HepG2 (cell line): ENCODE results near the gene ELAPOR1. TPM values are rescaled to one million over a fixed set of nuclear protein-coding genes. Genes with fewer than 3 reads are reported as not detected.

Experiments used
- CBX1 ChIP-seq: IDR thresholded peaks from one replicate; pipeline ENCODE4 v1.6.1; 2016; ENCODE audit warnings: antibody characterized with exemption, low read depth
- CBX2 ChIP-seq, 2 experiments: fragments of 200-600 bp in 1 of 2; sonication (generic); formaldehyde crosslinking in 1 of 2; IDR thresholded peaks; 2 replicates each; pipeline versions ENCODE4 v1.7.0 to v1.8.1; 2018 to 2022; ENCODE audit warnings: low read depth in 2 of 2, low read length in 1 of 2, mild to moderate bottlenecking in 1 of 2, missing genetic modification reagents in 1 of 2
- CBX5 ChIP-seq: sonication (generic); formaldehyde crosslinking; IDR thresholded peaks from 2 replicates; pipeline ENCODE4 v1.4.0; 2020; ENCODE audit warnings: missing genetic modification reagents, borderline replicate concordance
- DMAP1 ChIP-seq: IDR thresholded peaks from 2 replicates; pipeline ENCODE4 v1.6.1; 2016
- FOXA1 ChIP-seq, 2 experiments: fragments of 450-650 bp in 1 of 2; sonication (generic) in 1 of 2; formaldehyde crosslinking in 1 of 2; IDR thresholded peaks; 2 replicates each; pipeline versions ENCODE4 v1.4.0 to v1.6.1; 2016 to 2020; ENCODE audit warnings: missing genetic modification reagents in 1 of 2
- GLI4 ChIP-seq: sonication (generic); formaldehyde crosslinking; IDR thresholded peaks from 2 replicates; pipeline ENCODE4 v1.5.1; 2020; ENCODE audit warnings: missing genetic modification reagents, mild to moderate bottlenecking, moderate library complexity, borderline replicate concordance
- HHEX ChIP-seq: IDR thresholded peaks from 2 replicates; pipeline ENCODE4 v1.6.1; 2016; ENCODE audit warnings: control low read depth
- KLF13 ChIP-seq: sonication (generic); formaldehyde crosslinking; IDR thresholded peaks from 2 replicates; pipeline ENCODE4 v1.4.0; 2020; ENCODE audit warnings: mild to moderate bottlenecking, missing genetic modification reagents
- MIXL1 ChIP-seq: IDR thresholded peaks from 2 replicates; pipeline ENCODE4 v1.6.1; 2016
- NFATC3 ChIP-seq: sonication (generic); formaldehyde crosslinking; IDR thresholded peaks from 2 replicates; pipeline ENCODE4 v1.5.1; 2020; ENCODE audit warnings: mild to moderate bottlenecking, missing genetic modification reagents
- SNAPC2 ChIP-seq: sonication (generic); formaldehyde crosslinking; IDR thresholded peaks from 2 replicates; pipeline ENCODE4 v1.8.1; 2022; ENCODE audit warnings: mild to moderate bottlenecking, missing genetic modification reagents
- SP5 ChIP-seq: IDR thresholded peaks from 2 replicates; pipeline ENCODE4 v1.6.1; 2016; ENCODE audit warnings: low read depth, borderline replicate concordance
- THYN1 ChIP-seq: sonication (generic); formaldehyde crosslinking; IDR thresholded peaks from 2 replicates; pipeline ENCODE4 v1.8.1; 2023; ENCODE audit warnings: low read depth, mild to moderate bottlenecking, moderate library complexity, missing genetic modification reagents, borderline replicate concordance
- ZNF329 ChIP-seq: sonication (generic); formaldehyde crosslinking; IDR thresholded peaks from 2 replicates; pipeline ENCODE4 v1.9.0; 2021; ENCODE audit warnings: low read depth, mild to moderate bottlenecking, missing genetic modification reagents
- ZNF430 ChIP-seq: sonication (generic); formaldehyde crosslinking; IDR thresholded peaks from 2 replicates; pipeline ENCODE4 v1.9.0; 2021; ENCODE audit warnings: mild to moderate bottlenecking, missing genetic modification reagents
- ZNF496 ChIP-seq: sonication (generic); formaldehyde crosslinking; IDR thresholded peaks from 2 replicates; pipeline ENCODE4 v1.8.1; 2023; ENCODE audit warnings: mild to moderate bottlenecking, moderate library complexity, missing genetic modification reagents; ENCODE audit not compliant: insufficient replicate concordance
- ZNF567 ChIP-seq: sonication (generic); formaldehyde crosslinking; IDR thresholded peaks from 2 replicates; pipeline ENCODE4 v1.8.1; 2023; ENCODE audit warnings: mild to moderate bottlenecking, missing genetic modification reagents, borderline replicate concordance
- ZNF569 ChIP-seq: sonication (generic); formaldehyde crosslinking; IDR thresholded peaks from 2 replicates; pipeline ENCODE4 v1.5.0; 2020; ENCODE audit warnings: mild to moderate bottlenecking, missing genetic modification reagents, moderate library complexity, borderline replicate concordance
- ZNF615 ChIP-seq: sonication (generic); formaldehyde crosslinking; IDR thresholded peaks from 2 replicates; pipeline ENCODE4 v1.5.0; 2020; ENCODE audit warnings: mild to moderate bottlenecking, missing genetic modification reagents, borderline replicate concordance
- ZNF703 ChIP-seq: sonication (generic); formaldehyde crosslinking; IDR thresholded peaks from 2 replicates; pipeline ENCODE4 v1.5.1; 2020; ENCODE audit warnings: missing genetic modification reagents, mild to moderate bottlenecking, moderate library complexity, borderline replicate concordance
- ZNF782 ChIP-seq: sonication (generic); formaldehyde crosslinking; IDR thresholded peaks from 2 replicates; pipeline ENCODE4 v1.4.0; 2020; ENCODE audit warnings: missing genetic modification reagents, mild to moderate bottlenecking, borderline replicate concordance
- polyA plus RNA-seq, 8 experiments: library from polyadenylated mRNA; depleted of rRNA in 3 of 8; stranded (reverse) in 7 of 8; unstranded in 1 of 8; fragments of >200 nt; fragmentation: Illumina TruSeq in 4 of 8; extraction: Trizol in 4 of 8; gene quantifications; 2 replicates each; pipeline versions ENCODE4 v1.2.1 to v1.2.3, GENCODE V29; 2011 to 2016; ENCODE audit warnings: low read depth in 4 of 8, missing spikeins in 1 of 8, mixed read lengths in 1 of 8; ENCODE audit not compliant: insufficient read depth in 1 of 8
- total RNA-seq, 5 experiments: library from RNA; depleted of rRNA; stranded (reverse); fragments of >200 nt; fragmentation: Illumina TruSeq; extraction: Trizol; gene quantifications; 2 replicates each; pipeline ENCODE4 v1.2.3, GENCODE V29; 2016; ENCODE audit warnings: low read depth in 1 of 5
- TF ChIP-seq, protein P1 (sequence below): sonication (generic); formaldehyde crosslinking; IDR thresholded peaks from 2 replicates; pipeline ENCODE4 v1.4.0; 2020; ENCODE audit warnings: missing genetic modification reagents, mild to moderate bottlenecking, borderline replicate concordance
- TF ChIP-seq, protein P2 (sequence below): IDR thresholded peaks from 2 replicates; pipeline ENCODE4 v1.6.1; 2016; ENCODE audit warnings: low read depth, borderline replicate concordance
- TF ChIP-seq, protein P3 (sequence below): sonication (generic); formaldehyde crosslinking; IDR thresholded peaks from 2 replicates; pipeline ENCODE4 v1.5.1; 2020; ENCODE audit warnings: mild to moderate bottlenecking, missing genetic modification reagents, moderate library complexity

The ELAPOR1 gene
- total and polyA plus RNA-seq, 2 of the 13 experiments (the other 11 are each of a cell fraction or from before 2014, with no cell fraction given), result 0.13 to 0.20 TPM

DNA sequence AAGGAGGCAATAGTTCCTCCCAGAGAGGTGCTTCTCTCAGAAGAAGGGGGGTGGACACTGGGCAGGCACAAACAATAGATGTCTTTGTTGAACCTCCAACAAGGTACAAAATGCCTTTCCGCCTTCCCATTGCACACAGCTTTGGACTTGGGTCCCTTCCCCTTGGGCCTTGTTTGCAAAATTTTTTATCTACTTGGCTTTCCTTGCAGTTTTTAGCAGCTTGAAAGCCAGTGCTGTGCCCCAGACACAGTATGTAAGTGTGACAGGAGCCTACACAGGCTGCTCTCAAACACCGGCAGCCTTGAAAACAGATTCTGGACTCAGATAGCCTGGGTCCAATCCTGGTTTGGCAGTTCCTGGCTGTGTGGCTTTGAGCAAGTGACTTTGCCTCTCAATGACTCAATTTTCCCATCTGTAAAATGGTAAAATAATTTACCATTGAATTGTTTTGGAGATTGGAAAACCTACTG lies 43.0 kb downstream of the ELAPOR1 start (continued):
- TF ChIP-seq, protein P1, sequence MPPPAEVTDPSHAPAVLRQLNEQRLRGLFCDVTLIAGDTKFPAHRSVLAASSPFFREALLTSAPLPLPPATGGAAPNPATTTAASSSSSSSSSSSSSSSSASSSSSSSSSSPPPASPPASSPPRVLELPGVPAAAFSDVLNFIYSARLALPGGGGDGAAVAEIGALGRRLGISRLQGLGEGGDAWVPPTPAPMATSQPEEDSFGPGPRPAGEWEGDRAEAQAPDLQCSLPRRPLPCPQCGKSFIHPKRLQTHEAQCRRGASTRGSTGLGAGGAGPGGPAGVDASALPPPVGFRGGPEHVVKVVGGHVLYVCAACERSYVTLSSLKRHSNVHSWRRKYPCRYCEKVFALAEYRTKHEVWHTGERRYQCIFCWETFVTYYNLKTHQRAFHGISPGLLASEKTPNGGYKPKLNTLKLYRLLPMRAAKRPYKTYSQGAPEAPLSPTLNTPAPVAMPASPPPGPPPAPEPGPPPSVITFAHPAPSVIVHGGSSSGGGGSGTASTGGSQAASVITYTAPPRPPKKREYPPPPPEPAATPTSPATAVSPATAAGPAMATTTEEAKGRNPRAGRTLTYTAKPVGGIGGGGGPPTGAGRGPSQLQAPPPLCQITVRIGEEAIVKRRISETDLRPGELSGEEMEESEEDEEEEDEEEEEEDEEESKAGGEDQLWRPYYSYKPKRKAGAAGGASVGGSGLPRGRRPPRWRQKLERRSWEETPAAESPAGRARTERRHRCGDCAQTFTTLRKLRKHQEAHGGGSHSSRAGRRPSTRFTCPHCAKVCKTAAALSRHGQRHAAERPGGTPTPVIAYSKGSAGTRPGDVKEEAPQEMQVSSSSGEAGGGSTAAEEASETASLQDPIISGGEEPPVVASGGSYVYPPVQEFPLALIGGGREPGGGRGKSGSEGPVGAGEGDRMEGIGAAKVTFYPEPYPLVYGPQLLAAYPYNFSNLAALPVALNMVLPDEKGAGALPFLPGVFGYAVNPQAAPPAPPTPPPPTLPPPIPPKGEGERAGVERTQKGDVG (CRISPR knock-in tag), result no peak
- TF ChIP-seq CBX2 (IDR thresholded peaks at IDR 0.05; ENCODE audit: low read depth, low read length), result no peak
- TF ChIP-seq CBX2 (CRISPR knock-in tag; IDR thresholded peaks at IDR 0.05; ENCODE audit: low read depth), result no peak
- no peak for TF ChIP-seq MIXL1 (CRISPR knock-in tag)
- TF ChIP-seq THYN1, result no peak
- TF ChIP-seq ZNF329 (CRISPR knock-in tag), result no peak
- no peak for TF ChIP-seq ZNF615 (CRISPR knock-in tag)
- TF ChIP-seq SNAPC2 (CRISPR knock-in tag), result no peak
- no peak for TF ChIP-seq ZNF703 (CRISPR knock-in tag)
- TF ChIP-seq GLI4 (CRISPR knock-in tag), result no peak
- no peak for TF ChIP-seq ZNF782 (CRISPR knock-in tag)
- no peak for TF ChIP-seq HHEX (CRISPR knock-in tag)
- TF ChIP-seq FOXA1 (IDR thresholded peaks at IDR 0.05), result no peak
- peak; percentile 55 for TF ChIP-seq FOXA1 (CRISPR knock-in tag; IDR thresholded peaks at IDR 0.05)
- TF ChIP-seq, protein P2, sequence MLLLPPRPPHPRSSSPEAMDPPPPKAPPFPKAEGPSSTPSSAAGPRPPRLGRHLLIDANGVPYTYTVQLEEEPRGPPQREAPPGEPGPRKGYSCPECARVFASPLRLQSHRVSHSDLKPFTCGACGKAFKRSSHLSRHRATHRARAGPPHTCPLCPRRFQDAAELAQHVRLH (CRISPR knock-in tag), result peak; percentile 28; the same call in 1 of the 2 replicates
- no peak for TF ChIP-seq KLF13 (CRISPR knock-in tag)
- no peak for TF ChIP-seq CBX5 (CRISPR knock-in tag)
- 0 out of 2 replicates have a peak, but pooled peaks have one; percentile 12 for TF ChIP-seq DMAP1 (CRISPR knock-in tag)
- no peak for TF ChIP-seq NFATC3
- peak; percentile 33; the same call in 1 of the 2 replicates for TF ChIP-seq SP5
- TF ChIP-seq, protein P3, sequence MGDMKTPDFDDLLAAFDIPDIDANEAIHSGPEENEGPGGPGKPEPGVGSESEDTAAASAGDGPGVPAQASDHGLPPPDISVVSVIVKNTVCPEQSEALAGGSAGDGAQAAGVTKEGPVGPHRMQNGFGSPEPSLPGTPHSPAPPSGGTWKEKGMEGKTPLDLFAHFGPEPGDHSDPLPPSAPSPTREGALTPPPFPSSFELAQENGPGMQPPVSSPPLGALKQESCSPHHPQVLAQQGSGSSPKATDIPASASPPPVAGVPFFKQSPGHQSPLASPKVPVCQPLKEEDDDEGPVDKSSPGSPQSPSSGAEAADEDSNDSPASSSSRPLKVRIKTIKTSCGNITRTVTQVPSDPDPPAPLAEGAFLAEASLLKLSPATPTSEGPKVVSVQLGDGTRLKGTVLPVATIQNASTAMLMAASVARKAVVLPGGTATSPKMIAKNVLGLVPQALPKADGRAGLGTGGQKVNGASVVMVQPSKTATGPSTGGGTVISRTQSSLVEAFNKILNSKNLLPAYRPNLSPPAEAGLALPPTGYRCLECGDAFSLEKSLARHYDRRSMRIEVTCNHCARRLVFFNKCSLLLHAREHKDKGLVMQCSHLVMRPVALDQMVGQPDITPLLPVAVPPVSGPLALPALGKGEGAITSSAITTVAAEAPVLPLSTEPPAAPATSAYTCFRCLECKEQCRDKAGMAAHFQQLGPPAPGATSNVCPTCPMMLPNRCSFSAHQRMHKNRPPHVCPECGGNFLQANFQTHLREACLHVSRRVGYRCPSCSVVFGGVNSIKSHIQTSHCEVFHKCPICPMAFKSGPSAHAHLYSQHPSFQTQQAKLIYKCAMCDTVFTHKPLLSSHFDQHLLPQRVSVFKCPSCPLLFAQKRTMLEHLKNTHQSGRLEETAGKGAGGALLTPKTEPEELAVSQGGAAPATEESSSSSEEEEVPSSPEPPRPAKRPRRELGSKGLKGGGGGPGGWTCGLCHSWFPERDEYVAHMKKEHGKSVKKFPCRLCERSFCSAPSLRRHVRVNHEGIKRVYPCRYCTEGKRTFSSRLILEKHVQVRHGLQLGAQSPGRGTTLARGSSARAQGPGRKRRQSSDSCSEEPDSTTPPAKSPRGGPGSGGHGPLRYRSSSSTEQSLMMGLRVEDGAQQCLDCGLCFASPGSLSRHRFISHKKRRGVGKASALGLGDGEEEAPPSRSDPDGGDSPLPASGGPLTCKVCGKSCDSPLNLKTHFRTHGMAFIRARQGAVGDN (CRISPR knock-in tag), result no peak
- TF ChIP-seq ZNF430 (CRISPR knock-in tag), result no peak
- TF ChIP-seq ZNF569, result no peak
- peak; percentile 55 for TF ChIP-seq CBX1
- no peak for TF ChIP-seq ZNF496 (CRISPR knock-in tag)
- no peak for TF ChIP-seq ZNF567 (CRISPR knock-in tag)
